Activated CD8-positive, alpha-beta T cell treated with anti-CD3 and anti-CD28 coated beads for 36 hours (primary cell): ENCODE data around the gene ITSN1. TPM values are rescaled to one million over a fixed set of nuclear protein-coding genes. Genes with fewer than 3 reads are reported as not detected.
A peak's percentile ranks its signal among the peaks of the same experiment; 100 is the strongest.

ENCODE experiments used
- ATAC-seq: fragments of 200-7000 bp; cut with Tn5 transposase; one replicate; pipeline ENCODE4 v1.10.0; 2021; ENCODE audit warnings: mild to moderate bottlenecking, moderate library complexity
- CTCF ChIA-PET: fragments of 350-600 bp; sonication (Branson Sonifier 250); formaldehyde crosslinking; loops from one replicate; lab custom pipeline; 2021; ENCODE audit warnings: antibody characterized with exemption; lab: Charles Lee
- POLR2A ChIA-PET: fragments of 350-600 bp; sonication (Branson Sonifier 250); formaldehyde crosslinking; loops from one replicate; lab custom pipeline; 2021; ENCODE audit warnings: antibody characterized with exemption; lab: Charles Lee
- DNase-seq: peaks from one replicate; pipeline ENCODE4 v3.0.0-alpha.2; 2020
- H3K27ac Mint-ChIP-seq: one replicate; pipeline ENCODE4 v1.8.0; 2021; ENCODE audit warnings: mild to moderate bottlenecking, mixed read lengths
- H3K27me3 Mint-ChIP-seq: one replicate; pipeline ENCODE4 v1.8.0; 2021; ENCODE audit warnings: mixed read lengths
- H3K36me3 Mint-ChIP-seq: one replicate; pipeline ENCODE4 v1.8.0; 2021; ENCODE audit warnings: low read depth, mixed read lengths
- H3K4me1 Mint-ChIP-seq: one replicate; pipeline ENCODE4 v1.8.0; 2021; ENCODE audit warnings: low read depth, mixed read lengths
- H3K4me3 Mint-ChIP-seq: one replicate; pipeline ENCODE4 v1.8.0; 2021; ENCODE audit warnings: mild to moderate bottlenecking, moderate library complexity, mixed read lengths
- H3K9me3 Mint-ChIP-seq: one replicate; pipeline ENCODE4 v1.8.0; 2021; ENCODE audit warnings: mixed read lengths
- intact Hi-C: fragments of 100-400 bp; cut with micrococcal nuclease; formaldehyde crosslinking; loops from one replicate; pipeline ENCODE4 v1.10.0; 2022
- total RNA-seq, 2 experiments: library from RNA; stranded (reverse); gene quantifications; one replicate each; pipeline ENCODE4 v1.2.3, GENCODE V29; 2021
- TF ChIP-seq, protein P1 (sequence below): fragments of 200-600 bp; IDR thresholded peaks from one replicate; pipeline ENCODE4 v1.8.0; 2022; ENCODE audit warnings: antibody characterized with exemption, mild to moderate bottlenecking

The ITSN1 gene
- total RNA-seq, 2 experiments from 2014 or later = 4.4 to 4.7 TPM

DNA sequence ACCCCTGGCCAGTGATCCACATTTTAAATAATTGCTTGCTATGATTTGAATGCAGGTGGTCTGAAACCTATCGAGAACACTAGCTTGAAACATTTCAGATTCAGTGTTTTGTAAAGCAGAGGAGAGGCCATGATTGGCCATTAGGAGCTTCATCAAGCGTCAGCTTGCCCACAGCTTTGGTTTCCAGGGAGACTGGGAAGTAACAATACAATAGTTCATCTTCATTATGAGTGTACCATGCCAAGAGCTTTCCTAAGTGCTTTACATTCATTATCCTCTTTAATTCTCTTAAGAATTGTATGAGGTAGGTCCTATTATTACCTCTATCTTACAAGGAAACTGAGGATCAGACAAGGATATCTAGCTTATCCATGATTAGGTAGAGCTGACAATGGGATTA is 301.0 kb downstream of the ITSN1 start:
- POLR2A ChIA-PET = interaction anchor here (1.0 to 3.8 kb wide), 2 partner anchors 9 to 11 kb away, joined by 3 to 19 read pairs; no protein-coding TSS in a partner anchor
- Mint-ChIP-seq H3K4me3 (no peak overlapping the region), H3K4me1 (peaks cover 76% of the 10 kb centered on the region), H3K36me3 (peaks cover 56% of the 10 kb centered on the region), H3K27ac (peak overlapping the region; percentile 3), H3K9me3 (peaks cover 15% of the 10 kb centered on the region), H3K27me3 (peaks cover 3% of the 10 kb centered on the region)
- intact Hi-C loops = no loop called here
- ATAC-seq = no peak
- CTCF ChIA-PET = interaction anchor here (0.8 to 2.4 kb wide), 6 partner anchors 9 to 404 kb away, joined by 3 to 14 read pairs (median 5); no protein-coding TSS in a partner anchor
- TF ChIP-seq, protein P1, sequence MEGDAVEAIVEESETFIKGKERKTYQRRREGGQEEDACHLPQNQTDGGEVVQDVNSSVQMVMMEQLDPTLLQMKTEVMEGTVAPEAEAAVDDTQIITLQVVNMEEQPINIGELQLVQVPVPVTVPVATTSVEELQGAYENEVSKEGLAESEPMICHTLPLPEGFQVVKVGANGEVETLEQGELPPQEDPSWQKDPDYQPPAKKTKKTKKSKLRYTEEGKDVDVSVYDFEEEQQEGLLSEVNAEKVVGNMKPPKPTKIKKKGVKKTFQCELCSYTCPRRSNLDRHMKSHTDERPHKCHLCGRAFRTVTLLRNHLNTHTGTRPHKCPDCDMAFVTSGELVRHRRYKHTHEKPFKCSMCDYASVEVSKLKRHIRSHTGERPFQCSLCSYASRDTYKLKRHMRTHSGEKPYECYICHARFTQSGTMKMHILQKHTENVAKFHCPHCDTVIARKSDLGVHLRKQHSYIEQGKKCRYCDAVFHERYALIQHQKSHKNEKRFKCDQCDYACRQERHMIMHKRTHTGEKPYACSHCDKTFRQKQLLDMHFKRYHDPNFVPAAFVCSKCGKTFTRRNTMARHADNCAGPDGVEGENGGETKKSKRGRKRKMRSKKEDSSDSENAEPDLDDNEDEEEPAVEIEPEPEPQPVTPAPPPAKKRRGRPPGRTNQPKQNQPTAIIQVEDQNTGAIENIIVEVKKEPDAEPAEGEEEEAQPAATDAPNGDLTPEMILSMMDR = no peak
- DNase-seq = no peak

DNA sequence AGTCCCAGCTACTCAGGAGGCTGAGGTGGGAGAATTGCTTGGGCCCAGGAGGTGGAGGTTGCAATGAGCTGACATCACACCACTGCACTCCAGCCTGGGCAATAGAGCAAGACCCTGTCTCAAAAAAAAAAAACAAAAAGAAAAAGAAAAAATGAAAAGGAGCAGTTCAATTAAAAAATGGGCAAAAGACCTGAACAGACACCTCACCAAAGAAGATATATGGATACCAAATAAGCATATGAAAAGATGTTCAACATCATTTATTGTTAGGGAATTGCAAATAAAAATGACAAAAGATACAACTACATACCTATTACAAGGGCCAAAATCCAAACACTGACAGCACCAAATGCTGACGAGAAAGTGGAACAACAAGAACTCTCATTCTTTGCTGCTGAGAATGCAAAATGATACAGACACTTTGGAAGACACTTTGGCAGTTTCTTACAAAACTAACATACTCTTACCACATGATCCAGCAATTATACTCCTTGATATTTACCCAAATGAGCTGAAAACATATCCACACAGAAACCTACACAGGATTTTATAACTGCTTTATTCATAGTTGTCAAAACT is 302.0 kb downstream of the ITSN1 start:
- intact Hi-C loops = no loop called here
- H3K27ac Mint-ChIP-seq = peak overlapping the region; percentile 71
- ChIA-PET POLR2A (interaction anchor here (0.6 to 1.2 kb wide), 2 partner anchors 12 to 31 kb away, joined by 3 to 4 read pairs; no protein-coding TSS in a partner anchor), CTCF (interaction anchor here (2.4 to 2.5 kb wide), 2 partner anchors 11 to 20 kb away, joined by 6 to 9 read pairs; no protein-coding TSS in a partner anchor)
- peaks cover 15% of the 10 kb centered on the region for H3K9me3 Mint-ChIP-seq
- no peak overlapping the region for H3K4me3 Mint-ChIP-seq
- ATAC-seq (no peak), DNase-seq (no peak)
- H3K4me1 Mint-ChIP-seq = peaks cover 76% of the 10 kb centered on the region
- H3K27me3 Mint-ChIP-seq = peaks cover 3% of the 10 kb centered on the region
- peaks cover 51% of the 10 kb centered on the region for H3K36me3 Mint-ChIP-seq
- TF ChIP-seq, protein P1 = no peak

DNA sequence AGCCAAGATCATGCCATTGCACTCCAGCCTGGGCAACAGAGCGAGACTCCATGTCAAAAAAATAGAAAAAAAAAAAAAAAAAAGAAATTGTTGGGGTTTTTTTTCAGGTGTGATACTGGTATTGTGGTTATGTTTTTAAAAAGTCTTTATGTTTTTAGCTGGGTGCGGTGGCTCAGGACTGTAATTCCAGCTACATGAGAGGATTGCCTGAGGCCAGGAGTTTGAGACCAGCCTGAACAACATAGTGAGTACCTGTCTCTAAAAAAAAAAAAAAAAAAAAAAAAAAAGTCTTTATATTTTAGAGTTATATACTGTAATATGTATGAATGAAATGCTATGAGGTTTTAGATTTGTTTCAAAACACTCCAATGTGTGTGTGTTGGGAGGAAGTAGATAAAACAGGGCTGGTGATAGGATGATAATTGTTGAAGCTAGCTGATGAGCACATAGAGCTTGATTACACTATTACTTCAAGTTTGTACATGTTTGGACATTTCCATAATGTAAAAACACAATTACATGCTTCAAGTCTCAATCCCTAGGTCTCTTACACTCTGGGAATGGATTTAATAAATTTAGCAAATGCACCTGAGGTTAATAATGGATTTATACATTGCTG is 303.5 kb downstream of the ITSN1 start:
- no peak overlapping the region for H3K4me3 Mint-ChIP-seq
- intact Hi-C loops = loop anchor here (5.0 kb wide), 2 partner anchors 77 to 132 kb away; no protein-coding TSS in a partner anchor

DNA sequence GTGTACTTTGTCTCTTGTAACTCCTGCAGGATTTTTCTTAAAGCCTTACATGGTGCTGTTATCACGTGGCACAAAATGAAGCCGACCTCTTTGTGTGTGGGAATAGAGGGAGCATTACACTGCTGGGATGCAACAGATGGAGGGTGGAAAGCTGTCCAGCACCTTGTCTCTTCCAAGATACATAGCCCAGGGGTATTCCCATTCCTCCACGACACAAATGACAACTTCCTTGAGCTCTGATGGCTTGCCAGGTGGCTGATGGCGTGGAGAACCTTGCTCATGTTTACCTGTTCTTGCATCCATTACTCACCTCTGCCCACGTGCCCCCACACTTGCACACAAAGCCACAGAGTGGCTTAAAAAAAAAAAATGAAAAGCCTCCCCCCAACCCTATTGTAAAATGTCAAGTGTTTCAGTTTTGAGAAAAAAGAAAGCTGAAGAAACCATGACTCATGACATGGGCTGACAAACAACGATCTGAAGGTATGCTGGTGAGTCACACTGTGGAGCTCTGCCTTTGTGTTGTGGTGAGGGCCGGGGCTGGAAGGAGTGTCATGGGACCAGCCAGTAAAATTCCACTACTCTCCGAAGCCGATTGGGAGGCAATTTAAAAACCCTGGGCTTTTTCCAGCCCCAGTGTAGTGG is 305.3 kb downstream of the ITSN1 start:
- intact Hi-C loops = loop anchor here (2.0 to 5.0 kb wide), 4 partner anchors 17 to 130 kb away; no protein-coding TSS in a partner anchor
- H3K4me1 Mint-ChIP-seq = peaks cover 75% of the 10 kb centered on the region
- TF ChIP-seq, protein P1 = no peak
- peak overlapping the region; percentile 100 for H3K27ac Mint-ChIP-seq
- H3K9me3 Mint-ChIP-seq = peaks cover 15% of the 10 kb centered on the region
- H3K36me3 Mint-ChIP-seq = peaks cover 52% of the 10 kb centered on the region
- ATAC-seq = peak; percentile 57
- CTCF ChIA-PET = interaction anchor here (0.6 to 3.5 kb wide), 8 partner anchors 8 to 183 kb away, joined by 3 to 31 read pairs (median 4); no protein-coding TSS in a partner anchor
- DNase-seq = peak; percentile 94
- peak overlapping the region; percentile 75 for H3K4me3 Mint-ChIP-seq
- peaks cover 3% of the 10 kb centered on the region for H3K27me3 Mint-ChIP-seq
- POLR2A ChIA-PET = interaction anchor here (0.6 to 7.9 kb wide), 12 partner anchors 11 to 270 kb away, joined by 3 to 160 read pairs (median 6); no protein-coding TSS in a partner anchor

More for the DNA sequence above, 303.5 kb downstream of the ITSN1 start:
- Mint-ChIP-seq H3K4me1 (peaks cover 73% of the 10 kb centered on the region), H3K27me3 (peaks cover 3% of the 10 kb centered on the region), H3K9me3 (peaks cover 15% of the 10 kb centered on the region), H3K36me3 (peaks cover 49% of the 10 kb centered on the region), H3K27ac (peak overlapping the region; percentile 100)
- ChIA-PET POLR2A (interaction anchor here (7.9 kb wide), 1 partner anchor 10 kb away, joined by 160 read pairs; no protein-coding TSS in a partner anchor), CTCF (interaction anchor here (1.0 to 2.5 kb wide), 2 partner anchors 11 to 22 kb away, joined by 3 to 9 read pairs; no protein-coding TSS in a partner anchor)
- TF ChIP-seq, protein P1 = no peak
- ATAC-seq = no peak
- DNase-seq = no peak
